Fibroblast of lung (primary cell): ENCODE results near the gene MAPK4. TPM values are rescaled to one million over a fixed set of nuclear protein-coding genes. Genes with fewer than 3 reads are reported as not detected.

Experiments
- DNase-seq, 2 donors: peaks; one replicate each; pipeline versions ENCODE4 v3.0.0 to v3.0.0-alpha.2; 2010; ENCODE audit warnings: low read depth in 2 of 2
- H2AFZ ChIP-seq: 2 replicates; pipeline ENCODE4 v1.5.1; 2012; ENCODE audit warnings: low read length, control low read depth, inconsistent platforms
- H3K27ac ChIP-seq: 2 replicates; pipeline ENCODE4 v1.5.1; 2011; ENCODE audit warnings: low read length, control low read depth; ENCODE audit not compliant: insufficient read depth
- H3K27me3 ChIP-seq: 2 replicates; pipeline ENCODE4 v1.5.1; 2011; ENCODE audit warnings: mild to moderate bottlenecking, low read length; ENCODE audit not compliant: control insufficient read depth, insufficient read depth
- H3K36me3 ChIP-seq: 2 replicates; pipeline ENCODE4 v1.5.1; 2011; ENCODE audit warnings: low read length; ENCODE audit not compliant: control insufficient read depth, insufficient read depth
- H3K4me1 ChIP-seq: 2 replicates; pipeline ENCODE4 v1.5.1; 2011; ENCODE audit warnings: low read length; ENCODE audit not compliant: control insufficient read depth, insufficient read depth; ENCODE audit errors: extremely low read depth
- H3K4me2 ChIP-seq: 2 replicates; pipeline ENCODE4 v1.5.1; 2011; ENCODE audit warnings: low read length, control low read depth; ENCODE audit not compliant: insufficient read depth; ENCODE audit errors: extremely low read depth
- H3K4me3 ChIP-seq, 4 experiments: fragments of 200-600 bp in 1 of 4; sonication (generic) in 1 of 4; replicated peaks in 1 of 4; 2 replicates each; pipeline ENCODE4 v1.5.1; 2011 to 2016; ENCODE audit warnings: low read length in 4 of 4, low read depth in 3 of 4, mild to moderate bottlenecking in 3 of 4, control low read depth in 2 of 4, inconsistent platforms in 1 of 4, mixed read lengths in 1 of 4; ENCODE audit not compliant: insufficient read depth in 1 of 4; ENCODE audit errors: control extremely low read depth in 1 of 4
- H3K79me2 ChIP-seq: 2 replicates; pipeline ENCODE4 v1.5.1; 2012; ENCODE audit warnings: mild to moderate bottlenecking, low read length, inconsistent platforms; ENCODE audit not compliant: control insufficient read depth, insufficient read depth
- H3K9ac ChIP-seq: 2 replicates; pipeline ENCODE4 v1.5.1; 2011; ENCODE audit warnings: mild to moderate bottlenecking, low read length, control low read depth; ENCODE audit not compliant: insufficient read depth
- H3K9me3 ChIP-seq: 2 replicates; pipeline ENCODE4 v1.5.1; 2012; ENCODE audit warnings: low read depth, low read length; ENCODE audit not compliant: control insufficient read depth, insufficient read depth
- H4K20me1 ChIP-seq: 2 replicates; pipeline ENCODE4 v1.5.1; 2011; ENCODE audit warnings: low read length; ENCODE audit not compliant: control insufficient read depth, insufficient read depth; ENCODE audit errors: extremely low read depth
- CTCF ChIP-seq, 2 donors: IDR thresholded peaks in 1 of 2; conservative IDR thresholded peaks in 1 of 2; 1 replicate in 1 of 2; 2 replicates in 1 of 2; pipeline ENCODE4 v1.5.1; 2011 to 2012; ENCODE audit warnings: low read length in 2 of 2, control low read depth in 1 of 2, inconsistent platforms in 1 of 2, low read depth in 1 of 2, mild to moderate bottlenecking in 1 of 2
- EZH2 ChIP-seq: IDR thresholded peaks from 2 replicates; pipeline ENCODE4 v1.5.1; 2012; ENCODE audit warnings: low read length, control low read depth, mild to moderate bottlenecking; ENCODE audit errors: missing control alignments
- polyA plus RNA-seq, 2 donors: library from polyadenylated mRNA; depleted of rRNA in 1 of 2; stranded (reverse) in 1 of 2; unstranded in 1 of 2; fragments of >200 nt; gene quantifications; 2 replicates each; pipeline ENCODE4 v1.2.1, GENCODE V29; 2011 to 2012; ENCODE audit warnings: missing spikeins in 1 of 2
- total RNA-seq: library from RNA; depleted of rRNA; stranded (reverse); fragments of >200 nt; gene quantifications from 2 replicates; pipeline ENCODE4 v1.2.1, GENCODE V29; 2014

Gene MAPK4
- total and polyA plus RNA-seq, 2 donors (not counting 1 experiment from before 2014, with no cell fraction given): not detected

- Histone ChIP-seq H3K36me3 (no peaks in the 10 kb centered on the region), H3K4me3 (no peak overlapping the region), H3K4me1 (no peaks in the 10 kb centered on the region), H3K9me3 (no peaks in the 10 kb centered on the region), H4K20me1 (no peaks in the 10 kb centered on the region), H3K4me2 (no peak overlapping the region), H3K27ac (no peak overlapping the region), H2AFZ (no peak overlapping the region), H3K9ac (no peak overlapping the region), H3K79me2 (no peaks in the 10 kb centered on the region), H3K27me3 (no peaks in the 10 kb centered on the region)
- no peak for DNase-seq
- TF ChIP-seq EZH2 (no peak), CTCF (conservative IDR thresholded peaks at IDR 0.05 in 1 of 2, IDR thresholded peaks at IDR 0.05 in 1 of 2; ENCODE audit: low read depth in 1 of 2, low read length in 2 of 2) (no peak)
Observed at GRCh38 chr18:50682852-50683251, 123.0 kb downstream of the MAPK4 start.

- Histone ChIP-seq H3K4me2 (no peak overlapping the region), H3K27me3 (no peaks in the 10 kb centered on the region), H3K9me3 (no peaks in the 10 kb centered on the region), H2AFZ (no peak overlapping the region), H3K27ac (no peak overlapping the region), H4K20me1 (no peaks in the 10 kb centered on the region), H3K4me1 (no peaks in the 10 kb centered on the region), H3K4me3 (no peak overlapping the region), H3K36me3 (no peaks in the 10 kb centered on the region), H3K79me2 (no peaks in the 10 kb centered on the region), H3K9ac (no peak overlapping the region)
- DNase-seq: no peak
- TF ChIP-seq EZH2 (no peak), CTCF (conservative IDR thresholded peaks at IDR 0.05 in 1 of 2, IDR thresholded peaks at IDR 0.05 in 1 of 2; ENCODE audit: low read depth in 1 of 2, low read length in 2 of 2) (no peak)
Observed at GRCh38 chr18:50686409-50686808, 126.5 kb downstream of the MAPK4 start.

GRCh38 chr18:50687491-50687890 is 127.6 kb downstream of the MAPK4 start:
- no peak overlapping the region for H2AFZ ChIP-seq
- no peaks in the 10 kb centered on the region for H3K27me3 ChIP-seq
- no peaks in the 10 kb centered on the region for H3K36me3 ChIP-seq
- H4K20me1 ChIP-seq: no peaks in the 10 kb centered on the region
- DNase-seq: no peak
- TF ChIP-seq CTCF (conservative IDR thresholded peaks at IDR 0.05 in 1 of 2, IDR thresholded peaks at IDR 0.05 in 1 of 2; ENCODE audit: low read depth in 1 of 2, low read length in 2 of 2) (no peak), EZH2 (no peak)
- H3K9me3 ChIP-seq: no peaks in the 10 kb centered on the region
- H3K4me2 ChIP-seq: no peak overlapping the region
- H3K4me1 ChIP-seq: no peaks in the 10 kb centered on the region
- no peak overlapping the region for H3K27ac ChIP-seq
- no peak overlapping the region for H3K9ac ChIP-seq
- H3K79me2 ChIP-seq: no peaks in the 10 kb centered on the region
- no peak overlapping the region for H3K4me3 ChIP-seq
